ENCODE data around the gene ADAMTS2. TPM values are rescaled to one million over a fixed set of nuclear protein-coding genes. Genes with fewer than 3 reads are reported as not detected.

ADAMTS2 gene
- polyA plus RNA-seq, 3 donors: 0.74 to 2.3 TPM; not detected in 1

DNA sequence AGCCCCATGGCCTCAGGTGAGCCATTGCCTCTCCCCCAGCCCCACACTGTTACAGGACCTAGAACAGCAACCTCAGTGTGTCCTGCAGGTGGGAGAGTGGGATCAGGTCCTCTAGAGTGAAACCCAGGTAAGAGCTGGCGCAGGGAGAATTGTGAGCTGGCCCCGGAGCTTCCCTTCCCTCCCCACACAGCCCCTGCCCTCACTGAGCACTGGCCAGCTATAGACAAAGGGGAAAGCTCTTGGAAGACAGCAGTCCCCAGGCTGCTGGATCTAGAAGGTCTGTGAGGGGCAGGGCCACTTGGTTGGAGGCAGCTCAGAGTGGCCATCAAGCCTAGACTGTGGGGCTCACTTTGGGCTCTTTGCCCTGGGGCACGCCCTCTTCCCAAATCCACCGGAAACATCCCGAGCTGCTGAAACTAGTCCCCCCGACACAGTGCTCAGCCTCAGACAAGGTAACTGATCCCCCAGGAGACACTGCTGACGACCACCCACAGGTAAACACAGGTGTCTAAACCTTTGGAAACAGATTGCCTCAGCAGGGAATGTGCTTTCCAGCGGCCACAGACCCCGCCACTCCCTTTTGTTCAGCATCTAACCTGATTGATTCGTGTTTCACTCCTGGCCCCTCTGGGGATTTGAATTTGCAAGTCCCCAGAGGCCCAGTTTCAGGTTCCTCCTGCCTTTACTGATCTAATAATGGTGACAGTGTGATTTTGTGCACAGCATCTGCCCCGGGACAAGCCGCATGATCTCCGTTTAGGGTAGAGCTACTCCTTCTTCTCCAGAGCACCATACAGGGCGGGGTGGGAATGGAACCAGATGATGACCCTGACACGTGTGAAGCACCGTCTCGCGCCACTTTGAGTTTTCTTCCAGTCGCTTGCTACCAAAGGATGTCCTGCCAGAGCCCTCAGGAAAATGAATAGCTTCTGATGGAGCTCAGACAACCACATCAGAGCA, 42.2 kb upstream of the ADAMTS2 start:
- H2AFZ ChIP-seq (ENCODE audit: insufficient read depth, low read depth, low read length, poor library complexity, severe bottlenecking): no peak overlapping the region
- H3K4me1 ChIP-seq (ENCODE audit: control insufficient read depth in 1 of 2, insufficient read depth in 2 of 2, low read length in 2 of 2): no peaks in the 10 kb centered on the region
- H3K36me3 Mint-ChIP-seq: no peaks in the 10 kb centered on the region
- H3K27me3 ChIP-seq (ENCODE audit: control insufficient read depth in 2 of 2, insufficient read depth in 2 of 2, low read length in 2 of 2): no peaks in the 10 kb centered on the region
- no peak overlapping the region for H3K4me2 ChIP-seq (replicated peaks; ENCODE audit: extremely low read depth, low read length, poor library complexity, severe bottlenecking)
- no peaks in the 10 kb centered on the region for H3K36me3 ChIP-seq (replicated peaks in 1 of 2; ENCODE audit: control insufficient read depth in 1 of 2, insufficient read depth in 2 of 2, low read length in 2 of 2)
- H3K4me3 Mint-ChIP-seq: no peak overlapping the region
- no peak overlapping the region for H3K27ac ChIP-seq (ENCODE audit: low read depth in 1 of 2, low read length in 2 of 2)
- intact Hi-C loops (cut with micrococcal nuclease): no loop called here
- WGBS (ENCODE audit: insufficient coverage): 89% methylated on average over 14 of the region's 19 CpGs
- no peak overlapping the region for H3K9ac ChIP-seq (ENCODE audit: insufficient read depth, low read length, poor library complexity, severe bottlenecking)
- DNase-seq: no peak
- H3K9me3 ChIP-seq (replicated peaks in 1 of 2; ENCODE audit: control insufficient read depth in 1 of 2, insufficient read depth in 1 of 2, low read length in 2 of 2): peaks cover 24% of the 10 kb centered on the region in 2 donors
- no peak overlapping the region for H3K27ac Mint-ChIP-seq
- TF ChIP-seq, protein P1, sequence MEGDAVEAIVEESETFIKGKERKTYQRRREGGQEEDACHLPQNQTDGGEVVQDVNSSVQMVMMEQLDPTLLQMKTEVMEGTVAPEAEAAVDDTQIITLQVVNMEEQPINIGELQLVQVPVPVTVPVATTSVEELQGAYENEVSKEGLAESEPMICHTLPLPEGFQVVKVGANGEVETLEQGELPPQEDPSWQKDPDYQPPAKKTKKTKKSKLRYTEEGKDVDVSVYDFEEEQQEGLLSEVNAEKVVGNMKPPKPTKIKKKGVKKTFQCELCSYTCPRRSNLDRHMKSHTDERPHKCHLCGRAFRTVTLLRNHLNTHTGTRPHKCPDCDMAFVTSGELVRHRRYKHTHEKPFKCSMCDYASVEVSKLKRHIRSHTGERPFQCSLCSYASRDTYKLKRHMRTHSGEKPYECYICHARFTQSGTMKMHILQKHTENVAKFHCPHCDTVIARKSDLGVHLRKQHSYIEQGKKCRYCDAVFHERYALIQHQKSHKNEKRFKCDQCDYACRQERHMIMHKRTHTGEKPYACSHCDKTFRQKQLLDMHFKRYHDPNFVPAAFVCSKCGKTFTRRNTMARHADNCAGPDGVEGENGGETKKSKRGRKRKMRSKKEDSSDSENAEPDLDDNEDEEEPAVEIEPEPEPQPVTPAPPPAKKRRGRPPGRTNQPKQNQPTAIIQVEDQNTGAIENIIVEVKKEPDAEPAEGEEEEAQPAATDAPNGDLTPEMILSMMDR (IDR thresholded peaks at IDR 0.05): no peak
- H3K4me3 ChIP-seq (replicated peaks in 1 of 3; ENCODE audit: low read depth in 2 of 3, low read length in 3 of 3): no peak overlapping the region
- peaks cover 5 to 9% (median 7%) of the 10 kb centered on the region in 3 donors for H3K27me3 Mint-ChIP-seq (ENCODE audit: low read depth in 3 of 3)
- no peaks in the 10 kb centered on the region for H3K79me2 ChIP-seq (ENCODE audit: insufficient read depth, low read length)
- no peaks in the 10 kb centered on the region for H3K4me1 Mint-ChIP-seq
- no peaks in the 10 kb centered on the region for H4K20me1 ChIP-seq (ENCODE audit: insufficient read depth, low read length)
- H3K9me3 Mint-ChIP-seq: peaks cover 14 to 31% (median 27%) of the 10 kb centered on the region in 7 donors

DNA sequence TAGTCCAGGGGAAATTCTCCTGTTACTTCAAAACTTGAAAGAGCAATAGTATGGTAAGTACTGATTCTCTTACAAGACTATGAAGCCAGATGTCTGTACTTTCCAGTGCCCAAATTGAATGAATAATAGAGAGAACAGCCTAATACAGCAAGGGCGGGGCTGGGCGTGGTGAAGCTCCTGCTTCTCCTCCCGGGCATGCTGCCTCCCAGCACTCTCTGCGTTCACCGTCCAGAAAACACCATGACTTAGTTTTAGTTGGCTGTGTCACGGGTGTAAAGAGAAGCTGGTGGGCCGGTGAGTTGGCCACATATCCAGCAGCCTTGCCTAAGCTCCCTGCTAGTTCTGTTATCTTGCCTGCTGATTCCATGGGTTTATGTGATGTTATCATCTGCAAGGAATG, 40.7 kb upstream of the ADAMTS2 start:
- Mint-ChIP-seq H3K4me3 (no peak overlapping the region), H3K27me3 (ENCODE audit: low read depth in 3 of 3) (peaks cover 3 to 11% (median 8%) of the 10 kb centered on the region in 3 donors), H3K27ac (no peak overlapping the region), H3K36me3 (no peaks in the 10 kb centered on the region), H3K4me1 (no peaks in the 10 kb centered on the region), H3K9me3 (peaks cover 14 to 30% (median 23%) of the 10 kb centered on the region in 7 donors)
- Histone ChIP-seq H3K9ac (ENCODE audit: insufficient read depth, low read length, poor library complexity, severe bottlenecking) (no peak overlapping the region), H3K36me3 (replicated peaks in 1 of 2; ENCODE audit: control insufficient read depth in 1 of 2, insufficient read depth in 2 of 2, low read length in 2 of 2) (no peaks in the 10 kb centered on the region), H3K79me2 (ENCODE audit: insufficient read depth, low read length) (no peaks in the 10 kb centered on the region), H3K4me3 (replicated peaks in 1 of 3; ENCODE audit: low read depth in 2 of 3, low read length in 3 of 3) (no peak overlapping the region), H3K4me1 (ENCODE audit: control insufficient read depth in 1 of 2, insufficient read depth in 2 of 2, low read length in 2 of 2) (no peaks in the 10 kb centered on the region), H3K27ac (ENCODE audit: low read depth in 1 of 2, low read length in 2 of 2) (no peak overlapping the region), H3K9me3 (replicated peaks in 1 of 2; ENCODE audit: control insufficient read depth in 1 of 2, insufficient read depth in 1 of 2, low read length in 2 of 2) (peaks cover 24% of the 10 kb centered on the region in 2 donors), H3K4me2 (replicated peaks; ENCODE audit: extremely low read depth, low read length, poor library complexity, severe bottlenecking) (no peak overlapping the region), H4K20me1 (ENCODE audit: insufficient read depth, low read length) (no peaks in the 10 kb centered on the region), H3K27me3 (ENCODE audit: control insufficient read depth in 2 of 2, insufficient read depth in 2 of 2, low read length in 2 of 2) (no peaks in the 10 kb centered on the region), H2AFZ (ENCODE audit: insufficient read depth, low read depth, low read length, poor library complexity, severe bottlenecking) (no peak overlapping the region)
- intact Hi-C loops (cut with micrococcal nuclease): no loop called here
- TF ChIP-seq, protein P1 (IDR thresholded peaks at IDR 0.05): no peak
- whole genome bisulfite sequencing (ENCODE audit: insufficient coverage): 98% methylated on average over 6 of the region's 7 CpGs
- no peak for DNase-seq
